SK-N-SH (cell line): ENCODE measurements around the gene SAMD4A. TPM values are rescaled to one million over a fixed set of nuclear protein-coding genes. Genes with fewer than 3 reads are reported as not detected.

Experiments used
- CTCF ChIA-PET: fragments of 300-600, 350-600 bp; formaldehyde crosslinking; extraction: SDS; loops from one replicate; lab custom pipeline; 2021; lab: Yijun Ruan, JAX
- POLR2A ChIA-PET: fragments of 350-600 bp; sonication (Branson Sonifier 250); formaldehyde crosslinking; extraction: SDS; loops from one replicate; lab custom pipeline; 2020; ENCODE audit warnings: antibody characterized with exemption, inconsistent platforms; lab: Yijun Ruan, JAX
- DNase-seq: peaks from one replicate; pipeline ENCODE4 v3.0.0; 2012
- H2AFZ ChIP-seq: fragments of 200-600 bp; sonication (generic); 2 replicates; pipeline ENCODE4 v1.8.1; 2016; ENCODE audit warnings: antibody characterized with exemption, mild to moderate bottlenecking, low read depth
- H3F3A ChIP-seq: fragments of 200-600 bp; sonication (generic); replicated peaks from 2 replicates; pipeline ENCODE3; 2016; ENCODE audit warnings: antibody characterized with exemption, mild to moderate bottlenecking; ENCODE audit not compliant: insufficient read depth
- H3K27ac ChIP-seq, 2 experiments: fragments of 200-500 bp in 1 of 2; fragments of 200-600 bp in 1 of 2; sonication (Bioruptor generic) in 1 of 2; sonication (generic), shearing (Covaris generic) in 1 of 2; 2 replicates each; pipeline versions ENCODE4 v1.5.1 to v1.6.1; 2014 to 2016; ENCODE audit warnings: low read depth in 2 of 2, inconsistent platforms in 1 of 2, low read length in 1 of 2, mild to moderate bottlenecking in 1 of 2, mixed read lengths in 1 of 2
- H3K27me3 ChIP-seq: fragments of 200-600 bp; sonication (generic), shearing (Covaris generic); 2 replicates; pipeline ENCODE4 v1.6.1; 2016; ENCODE audit warnings: mixed run types; ENCODE audit not compliant: insufficient read depth
- H3K36me3 ChIP-seq, 2 experiments: fragments of 200-500 bp in 1 of 2; fragments of 200-600 bp in 1 of 2; sonication (Bioruptor generic) in 1 of 2; sonication (generic) in 1 of 2; replicated peaks in 1 of 2; 2 replicates each; pipeline versions ENCODE3 to v1.5.1; 2014 to 2016; ENCODE audit warnings: low read length in 1 of 2, mild to moderate bottlenecking in 1 of 2; ENCODE audit not compliant: insufficient read depth in 2 of 2, control insufficient read depth in 1 of 2
- H3K4me1 ChIP-seq, 2 experiments: fragments of 200-500 bp in 1 of 2; fragments of 200-600 bp in 1 of 2; sonication (Bioruptor generic) in 1 of 2; sonication (generic), shearing (Covaris generic) in 1 of 2; 2 replicates each; pipeline versions ENCODE4 v1.5.1 to v1.6.1; 2014 to 2016; ENCODE audit warnings: low read depth in 1 of 2, low read length in 1 of 2, mixed run types in 1 of 2; ENCODE audit not compliant: insufficient read depth in 2 of 2, control insufficient read depth in 1 of 2
- H3K4me2 ChIP-seq: fragments of 200-600 bp; sonication (generic), shearing (Covaris generic); 2 replicates; pipeline ENCODE4 v1.6.1; 2017; ENCODE audit warnings: mixed run types
- H3K4me3 ChIP-seq, 2 experiments: fragments of 200-500 bp in 1 of 2; fragments of 200-600 bp in 1 of 2; sonication (Bioruptor generic) in 1 of 2; sonication (generic), shearing (Covaris generic) in 1 of 2; 2 replicates each; pipeline versions ENCODE4 v1.5.1 to v1.8.1; 2014 to 2016; ENCODE audit warnings: low read depth in 2 of 2, inconsistent platforms in 1 of 2, low read length in 1 of 2, mild to moderate bottlenecking in 1 of 2, mixed read lengths in 1 of 2, moderate library complexity in 1 of 2
- H3K79me2 ChIP-seq: fragments of 200-600 bp; sonication (generic); 2 replicates; pipeline ENCODE4 v1.8.1; 2017; ENCODE audit warnings: mild to moderate bottlenecking; ENCODE audit not compliant: insufficient read depth
- H3K9ac ChIP-seq: fragments of 200-600 bp; sonication (generic); 2 replicates; pipeline ENCODE4 v1.6.1; 2017; ENCODE audit warnings: mixed run types
- H3K9me2 ChIP-seq: fragments of 200-600 bp; sonication (generic); 2 replicates; pipeline ENCODE4 v1.6.1; 2017; ENCODE audit warnings: mixed run types
- H3K9me3 ChIP-seq: fragments of 200-600 bp; sonication (generic); 2 replicates; pipeline ENCODE4 v1.6.1; 2017; ENCODE audit warnings: mixed run types, mild to moderate bottlenecking, moderate library complexity
- H4K20me1 ChIP-seq: fragments of 200-600 bp; sonication (generic); 2 replicates; pipeline ENCODE4 v1.6.1; 2017; ENCODE audit warnings: mild to moderate bottlenecking, mixed run types; ENCODE audit not compliant: insufficient read depth
- EP300 ChIP-seq, 2 experiments: IDR thresholded peaks; 2 replicates each; pipeline versions ENCODE4 v1.4.0 to v1.6.1; 2012; ENCODE audit warnings: borderline replicate concordance in 1 of 2, low read depth in 1 of 2, low read length in 1 of 2
- FOXM1 ChIP-seq: IDR thresholded peaks from 2 replicates; pipeline ENCODE4 v1.4.0; 2012; ENCODE audit warnings: low read depth, mild to moderate bottlenecking
- MEF2A ChIP-seq: IDR thresholded peaks from 2 replicates; pipeline ENCODE4 v1.4.0; 2012; ENCODE audit warnings: low read depth, borderline replicate concordance
- RAD21 ChIP-seq: IDR thresholded peaks from 2 replicates; pipeline ENCODE4 v1.6.1; 2012; ENCODE audit warnings: mild to moderate bottlenecking, low read length
- REST ChIP-seq: IDR thresholded peaks from 2 replicates; pipeline ENCODE4 v1.6.1; 2012; ENCODE audit warnings: mild to moderate bottlenecking, low read depth, low read length, moderate library complexity
- RFX5 ChIP-seq: IDR thresholded peaks from 2 replicates; pipeline ENCODE4 v1.6.1; 2012; ENCODE audit warnings: mild to moderate bottlenecking, improper control_type of control experiment, low read length
- ZBTB33 ChIP-seq: IDR thresholded peaks from 2 replicates; pipeline ENCODE4 v1.4.0; 2012; ENCODE audit warnings: low read depth, borderline replicate concordance
- WGBS: methylation state at CpG from one replicate; pipeline ENCODE4 v1.1.6; 2017; ENCODE audit warnings: low lambda C conversion rate; 5-methylcytosine and 5-hydroxymethylcytosine counted together
- polyA plus RNA-seq, 3 experiments: library from polyadenylated mRNA; depleted of rRNA; stranded (reverse); fragments of >200 nt; gene quantifications; 2 replicates each; pipeline ENCODE4 v1.2.3, GENCODE V29; 2012
- TF ChIP-seq, protein P1 (sequence below): IDR thresholded peaks from 2 replicates; pipeline ENCODE4; 2012

SAMD4A gene
- polyA plus RNA-seq, 1 of the 3 experiments (the other 2 are of a cell fraction): 5.0 TPM

DNA sequence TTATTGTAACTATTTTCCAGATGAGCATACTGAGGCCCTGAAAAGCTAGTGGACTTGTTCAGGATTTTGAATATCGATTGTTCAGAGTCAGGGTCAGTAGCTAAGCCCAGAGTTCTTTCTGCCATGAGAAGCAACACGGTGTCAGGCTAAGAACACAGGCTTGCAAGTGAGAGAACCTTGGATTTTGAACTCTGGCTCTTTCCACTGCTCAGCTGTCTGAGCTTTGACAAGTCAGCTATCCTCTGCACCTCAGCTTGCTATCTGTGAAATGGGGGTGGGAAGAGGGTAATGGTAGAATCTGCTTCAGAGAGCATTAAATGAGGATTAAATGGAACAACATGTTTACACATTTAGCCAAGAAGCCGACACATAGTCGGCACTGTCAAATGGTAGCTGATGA, 157.2 kb downstream of the SAMD4A start:
- POLR2A ChIA-PET: no interaction called here
- TF ChIP-seq RFX5 (no peak), ZBTB33 (no peak), MEF2A (no peak), FOXM1 (no peak), RAD21 (no peak)
- TF ChIP-seq, all 33 proteins: peak for 0
- Histone ChIP-seq H3K9me3 (no peaks in the 10 kb centered on the region), H3K9me2 (no peaks in the 10 kb centered on the region), H3F3A (peaks cover 6% of the 10 kb centered on the region), H3K79me2 (peaks cover 94% of the 10 kb centered on the region), H4K20me1 (peaks cover 73% of the 10 kb centered on the region), H3K27me3 (no peaks in the 10 kb centered on the region), H3K9ac (no peak overlapping the region), H3K27ac (no peak overlapping the region), H2AFZ (no peak overlapping the region), H3K36me3 (peaks cover 0 to 5% of the 10 kb centered on the region in 2 experiments), H3K4me1 (peaks cover 7 to 10% of the 10 kb centered on the region in 2 experiments; a peak in 2 of 4 replicates), H3K4me2 (no peak overlapping the region), H3K4me3 (no peak overlapping the region)
- WGBS: 91% methylated on average over 4 of the region's 4 CpGs
- CTCF ChIA-PET: interaction anchor here (0.8 to 3.5 kb wide), 6 partner anchors 13 to 159 kb away, joined by 3 to 24 read pairs (median 6); partner anchors contain the start of gene SAMD4A
- DNase-seq: no peak

GRCh38 chr14:54724676-54725325, 157.9 kb downstream of the SAMD4A start:
- H3K9ac ChIP-seq: no peak overlapping the region
- ChIA-PET POLR2A (no interaction called here), CTCF (interaction anchor here (1.3 to 3.5 kb wide), 4 partner anchors 14 to 160 kb away, joined by 3 to 24 read pairs (median 8); partner anchors contain the start of gene SAMD4A)
- no peak overlapping the region for H3K4me3 ChIP-seq
- H3K27ac ChIP-seq: no peak overlapping the region
- no peak for TF ChIP-seq EP300 (IDR thresholded peaks at IDR 0.05; ENCODE audit: borderline replicate concordance in 1 of 2, low read depth in 1 of 2, low read length in 1 of 2)
- no peak for TF ChIP-seq REST
- TF ChIP-seq, protein P1, sequence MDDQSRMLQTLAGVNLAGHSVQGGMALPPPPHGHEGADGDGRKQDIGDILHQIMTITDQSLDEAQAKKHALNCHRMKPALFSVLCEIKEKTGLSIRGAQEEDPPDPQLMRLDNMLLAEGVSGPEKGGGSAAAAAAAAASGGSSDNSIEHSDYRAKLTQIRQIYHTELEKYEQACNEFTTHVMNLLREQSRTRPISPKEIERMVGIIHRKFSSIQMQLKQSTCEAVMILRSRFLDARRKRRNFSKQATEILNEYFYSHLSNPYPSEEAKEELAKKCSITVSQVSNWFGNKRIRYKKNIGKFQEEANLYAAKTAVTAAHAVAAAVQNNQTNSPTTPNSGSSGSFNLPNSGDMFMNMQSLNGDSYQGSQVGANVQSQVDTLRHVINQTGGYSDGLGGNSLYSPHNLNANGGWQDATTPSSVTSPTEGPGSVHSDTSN: no peak
- TF ChIP-seq ZBTB33: no peak
- H3K4me2 ChIP-seq: no peak overlapping the region
- no peaks in the 10 kb centered on the region for H3K9me3 ChIP-seq
- peaks cover 4% of the 10 kb centered on the region for H3F3A ChIP-seq
- DNase-seq: no peak
- WGBS: 96% methylated on average over 5 of the region's 5 CpGs
- peaks cover 94% of the 10 kb centered on the region for H3K79me2 ChIP-seq
- no peaks in the 10 kb centered on the region for H3K27me3 ChIP-seq
- peaks cover 0 to 5% of the 10 kb centered on the region in 2 experiments for H3K36me3 ChIP-seq
- peaks cover 73% of the 10 kb centered on the region for H4K20me1 ChIP-seq
- H2AFZ ChIP-seq: no peak overlapping the region
- peaks cover 7 to 16% of the 10 kb centered on the region in 2 experiments; a peak in 3 of 4 replicates for H3K4me1 ChIP-seq
- no peaks in the 10 kb centered on the region for H3K9me2 ChIP-seq
